Tibial artery (tissue), 4 donors: ENCODE results near the gene SENP7.
"Not testable (repeated sequence)": the region's sequence is repeated elsewhere in the genome, so short reads cannot be mapped to it uniquely, and the experiment has no call there.

Experiments used
- DNase-seq, 2 donors: peaks; one replicate each; pipeline ENCODE4 v3.0.0-alpha.2; 2019
- H3K27ac ChIP-seq, 2 donors: fragments of 200-600 bp; sonication (generic) in 1 of 2; 1 replicate in 1 of 2; 2 replicates in 1 of 2; pipeline ENCODE4 v1.5.1; 2018 to 2019; ENCODE audit warnings: mild to moderate bottlenecking in 1 of 2
- H3K27me3 ChIP-seq, 2 donors: fragments of 200-600 bp; sonication (generic) in 1 of 2; one replicate each; pipeline versions ENCODE4 v1.5.1 to v1.6.0; 2016 to 2019
- H3K36me3 ChIP-seq, 3 donors: fragments of 200-600 bp; sonication (generic) in 2 of 3; one replicate each; pipeline ENCODE4 v1.5.1; 2016 to 2019; ENCODE audit warnings: mild to moderate bottlenecking in 2 of 3
- H3K4me1 ChIP-seq, 4 donors: fragments of 200-600 bp; sonication (generic) in 2 of 4; 1 replicate in 3 of 4; 2 replicates in 1 of 4; pipeline ENCODE4 v1.5.1; 2016 to 2019
- H3K4me3 ChIP-seq, 2 donors: fragments of 200-600 bp; sonication (generic) in 1 of 2; 1 replicate in 1 of 2; 2 replicates in 1 of 2; pipeline ENCODE4 v1.5.1; 2018 to 2019; ENCODE audit warnings: mild to moderate bottlenecking in 2 of 2
- H3K9me3 ChIP-seq, 3 donors: fragments of 200-600 bp; sonication (generic) in 1 of 3; one replicate each; pipeline ENCODE4 v1.5.1; 2016 to 2019
- CTCF ChIP-seq, 2 experiments: fragments of 200-600 bp in 1 of 2; fragments of 450-650 bp in 1 of 2; IDR thresholded peaks; one replicate each; pipeline ENCODE4 v1.5.1; 2017 to 2019; ENCODE audit warnings: antibody characterized with exemption in 2 of 2, mild to moderate bottlenecking in 1 of 2, moderate library complexity in 1 of 2
- intact Hi-C: fragments of 100-400 bp; cut with DNase I; formaldehyde crosslinking; loops from one replicate; pipeline ENCODE4 v1.15.0; 2023; ENCODE audit warnings: low total_unique reads

The SENP7 gene

GRCh38 chr3:101548527-101549105 is 35.6 kb upstream of the SENP7 start:
- no peak overlapping the region for H3K4me3 ChIP-seq
- H3K4me1 ChIP-seq = no peaks in the 10 kb centered on the region
- intact Hi-C loops = no loop called here
- no peak for TF ChIP-seq CTCF (IDR thresholded peaks at IDR 0.05)
- no peaks in the 10 kb centered on the region for H3K36me3 ChIP-seq
- no peak overlapping the region for H3K27ac ChIP-seq
- DNase-seq = no peak
- peaks cover 0 to 2% of the 10 kb centered on the region in 2 donors for H3K27me3 ChIP-seq
- no peaks in the 10 kb centered on the region for H3K9me3 ChIP-seq

GRCh38 chr3:101544161-101544850 is 31.3 kb upstream of the SENP7 start:
- Histone ChIP-seq H3K36me3 (no peaks in the 10 kb centered on the region), H3K27me3 (no peaks in the 10 kb centered on the region), H3K4me3 (no peak overlapping the region), H3K4me1 (no peaks in the 10 kb centered on the region), H3K9me3 (no peaks in the 10 kb centered on the region), H3K27ac (no peak overlapping the region)
- intact Hi-C loops = no loop called here
- TF ChIP-seq CTCF (IDR thresholded peaks at IDR 0.05) = no peak
- no peak for DNase-seq

- H3K4me1 ChIP-seq = no peaks in the 10 kb centered on the region
- no peak overlapping the region for H3K27ac ChIP-seq
- no peak for DNase-seq
- no peaks in the 10 kb centered on the region for H3K9me3 ChIP-seq
- intact Hi-C loops = no loop called here
- no peak for TF ChIP-seq CTCF (IDR thresholded peaks at IDR 0.05)
- H3K27me3 ChIP-seq = no peaks in the 10 kb centered on the region
- no peaks in the 10 kb centered on the region for H3K36me3 ChIP-seq
- H3K4me3 ChIP-seq = no peak overlapping the region
Measured at GRCh38 chr3:101542957-101543356, 29.9 kb upstream of the SENP7 start.

- H3K27ac ChIP-seq, H3K4me3 ChIP-seq, intact Hi-C loops, DNase-seq, H3K36me3 ChIP-seq, H3K27me3 ChIP-seq, H3K9me3 ChIP-seq: not testable (repeated sequence)
- H3K4me1 ChIP-seq = peaks cover 0 to 15% (median 13%) of the 10 kb centered on the region in 4 donors
Measured at GRCh38 chr3:101536955-101537354, 23.9 kb upstream of the SENP7 start.

GRCh38 chr3:101536266-101536665 is 23.3 kb upstream of the SENP7 start:
- intact Hi-C loops = no loop called here
- no peaks in the 10 kb centered on the region for H3K36me3 ChIP-seq
- no peak for TF ChIP-seq CTCF (IDR thresholded peaks at IDR 0.05)

GRCh38 chr3:101535221-101535620 is 22.2 kb upstream of the SENP7 start:
- Histone ChIP-seq H3K4me3 (no peak overlapping the region), H3K9me3 (no peaks in the 10 kb centered on the region), H3K27ac (no peak overlapping the region), H3K4me1 (peaks cover 0 to 15% (median 13%) of the 10 kb centered on the region in 4 donors), H3K27me3 (no peaks in the 10 kb centered on the region), H3K36me3 (no peaks in the 10 kb centered on the region)
- intact Hi-C loops = no loop called here
- no peak for TF ChIP-seq CTCF (IDR thresholded peaks at IDR 0.05)
- DNase-seq = no peak

More at GRCh38 chr3:101536266-101536665, 23.3 kb upstream of the SENP7 start:
- DNase-seq = no peak
- Histone ChIP-seq H3K4me1 (peaks cover 0 to 15% (median 13%) of the 10 kb centered on the region in 4 donors), H3K27ac (no peak overlapping the region), H3K4me3 (no peak overlapping the region), H3K27me3 (no peaks in the 10 kb centered on the region), H3K9me3 (no peaks in the 10 kb centered on the region)
